Parathyroid adenoma (tissue), 2 donors: Measurements from ENCODE around the gene TRAPPC2L.

Experiments
- H2AFZ ChIP-seq: fragments of 300-600 bp; sonication (generic); one replicate; pipeline ENCODE4 v1.7.0; 2017; ENCODE audit warnings: antibody characterized with exemption, mild to moderate bottlenecking
- H3K27ac ChIP-seq: fragments of 300-600 bp; sonication (generic); one replicate; pipeline ENCODE4 v1.7.0; 2017
- H3K27me3 ChIP-seq: fragments of 300-600 bp; sonication (generic); one replicate; pipeline ENCODE4 v1.7.0; 2017; ENCODE audit warnings: low read length; ENCODE audit not compliant: control insufficient read depth, insufficient read depth
- H3K36me3 ChIP-seq: fragments of 300-600 bp; sonication (generic); one replicate; pipeline ENCODE4 v1.7.0; 2017; ENCODE audit warnings: low read length; ENCODE audit not compliant: control insufficient read depth, insufficient read depth
- H3K4me1 ChIP-seq: fragments of 300-600 bp; sonication (generic); one replicate; pipeline ENCODE4 v1.7.0; 2017; ENCODE audit warnings: control low read depth
- H3K4me2 ChIP-seq: fragments of 300-600 bp; sonication (generic); one replicate; pipeline ENCODE4 v1.7.0; 2017; ENCODE audit warnings: low read length
- H3K4me3 ChIP-seq: fragments of 300-600 bp; sonication (generic); one replicate; pipeline ENCODE4 v1.7.0; 2017; ENCODE audit warnings: low read depth, low read length
- H3K79me2 ChIP-seq: fragments of 300-600 bp; sonication (generic); one replicate; pipeline ENCODE4 v1.7.0; 2017; ENCODE audit warnings: control low read depth
- H3K9ac ChIP-seq: fragments of 300-600 bp; sonication (generic); one replicate; pipeline ENCODE4 v1.7.0; 2017; ENCODE audit warnings: mild to moderate bottlenecking
- H3K9me3 ChIP-seq: fragments of 300-600 bp; sonication (generic); one replicate; pipeline ENCODE4 v1.7.0; 2017; ENCODE audit warnings: low read length; ENCODE audit not compliant: control insufficient read depth
- TF ChIP-seq, protein P1 (sequence below): fragments of 300-600 bp; sonication (generic); IDR thresholded peaks from one replicate; pipeline ENCODE4 v1.7.0; 2017; ENCODE audit warnings: antibody characterized with exemption, mild to moderate bottlenecking
- donor health status: primary hyperparathyroidism.

TRAPPC2L gene

DNA sequence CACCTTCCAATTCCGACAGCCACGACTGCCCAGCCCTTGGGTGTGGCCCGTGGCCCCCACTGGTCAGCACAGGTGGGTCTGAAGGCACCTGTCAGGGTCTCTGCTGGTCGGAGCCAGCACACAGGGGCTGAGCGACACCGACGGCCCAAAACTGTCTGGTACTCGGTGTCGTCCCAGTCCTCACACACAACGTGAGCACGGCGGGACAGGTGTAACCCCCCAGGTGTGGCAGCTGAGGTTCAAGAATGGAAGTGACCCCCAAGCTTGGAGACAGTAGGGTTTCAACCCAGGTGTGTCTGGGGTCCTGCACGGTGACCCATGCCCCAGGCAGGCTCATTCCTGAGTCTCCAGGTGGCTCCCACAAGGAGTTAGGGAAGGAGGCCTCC is 1.2 kb upstream of the TRAPPC2L start:
- TF ChIP-seq, protein P1, sequence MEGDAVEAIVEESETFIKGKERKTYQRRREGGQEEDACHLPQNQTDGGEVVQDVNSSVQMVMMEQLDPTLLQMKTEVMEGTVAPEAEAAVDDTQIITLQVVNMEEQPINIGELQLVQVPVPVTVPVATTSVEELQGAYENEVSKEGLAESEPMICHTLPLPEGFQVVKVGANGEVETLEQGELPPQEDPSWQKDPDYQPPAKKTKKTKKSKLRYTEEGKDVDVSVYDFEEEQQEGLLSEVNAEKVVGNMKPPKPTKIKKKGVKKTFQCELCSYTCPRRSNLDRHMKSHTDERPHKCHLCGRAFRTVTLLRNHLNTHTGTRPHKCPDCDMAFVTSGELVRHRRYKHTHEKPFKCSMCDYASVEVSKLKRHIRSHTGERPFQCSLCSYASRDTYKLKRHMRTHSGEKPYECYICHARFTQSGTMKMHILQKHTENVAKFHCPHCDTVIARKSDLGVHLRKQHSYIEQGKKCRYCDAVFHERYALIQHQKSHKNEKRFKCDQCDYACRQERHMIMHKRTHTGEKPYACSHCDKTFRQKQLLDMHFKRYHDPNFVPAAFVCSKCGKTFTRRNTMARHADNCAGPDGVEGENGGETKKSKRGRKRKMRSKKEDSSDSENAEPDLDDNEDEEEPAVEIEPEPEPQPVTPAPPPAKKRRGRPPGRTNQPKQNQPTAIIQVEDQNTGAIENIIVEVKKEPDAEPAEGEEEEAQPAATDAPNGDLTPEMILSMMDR, result no peak
- no peak overlapping the region for H3K27ac ChIP-seq
- peaks cover 8% of the 10 kb centered on the region for H3K4me1 ChIP-seq

DNA sequence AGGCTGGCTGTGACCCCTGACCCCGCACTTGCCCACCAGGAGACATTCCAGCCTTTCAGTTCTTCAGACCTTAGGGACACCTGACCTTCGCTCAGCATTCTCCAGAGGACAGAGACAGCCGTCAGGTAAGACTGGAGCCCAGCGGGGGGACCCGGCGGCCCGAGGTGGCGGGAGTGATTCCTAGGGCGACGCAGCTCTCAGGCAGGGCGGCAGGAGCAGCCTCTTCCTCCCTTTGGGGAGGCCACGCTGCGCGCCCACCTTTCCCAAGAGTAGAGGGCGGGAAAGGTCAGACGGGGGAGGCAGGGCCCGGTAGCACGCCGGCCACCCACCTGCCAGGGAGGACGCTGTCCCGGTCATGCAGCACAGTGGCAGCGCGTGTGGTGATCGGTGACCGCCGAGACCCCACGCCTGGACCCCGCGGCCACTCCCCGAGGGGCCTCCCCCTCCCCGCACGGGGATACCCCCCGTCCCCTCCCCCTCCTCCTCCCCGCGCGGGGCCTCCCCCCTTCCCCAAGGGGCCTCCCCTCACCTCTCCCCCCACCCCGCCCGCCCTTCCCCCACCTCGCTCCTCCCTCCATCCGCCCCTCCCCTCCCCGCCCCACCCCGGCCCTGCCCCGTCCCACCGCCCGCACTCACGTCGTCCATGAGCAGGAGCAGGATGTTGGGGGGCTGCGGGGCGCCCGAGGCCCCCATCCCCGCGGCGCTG is 652 bp upstream of the TRAPPC2L start:
- peak overlapping the region; percentile 98 for H2AFZ ChIP-seq
- peaks cover 8% of the 10 kb centered on the region for H3K4me1 ChIP-seq
- TF ChIP-seq, protein P1, result no peak

More for the DNA sequence above, 1.2 kb upstream of the TRAPPC2L start:
- Histone ChIP-seq H3K36me3 (no peaks in the 10 kb centered on the region), H3K9ac (no peak overlapping the region), H2AFZ (peak overlapping the region; percentile 68), H3K27me3 (no peaks in the 10 kb centered on the region), H3K4me3 (peak overlapping the region; percentile 56), H3K4me2 (peak overlapping the region; percentile 79), H3K9me3 (no peaks in the 10 kb centered on the region), H3K79me2 (peaks cover 11% of the 10 kb centered on the region)

DNA sequence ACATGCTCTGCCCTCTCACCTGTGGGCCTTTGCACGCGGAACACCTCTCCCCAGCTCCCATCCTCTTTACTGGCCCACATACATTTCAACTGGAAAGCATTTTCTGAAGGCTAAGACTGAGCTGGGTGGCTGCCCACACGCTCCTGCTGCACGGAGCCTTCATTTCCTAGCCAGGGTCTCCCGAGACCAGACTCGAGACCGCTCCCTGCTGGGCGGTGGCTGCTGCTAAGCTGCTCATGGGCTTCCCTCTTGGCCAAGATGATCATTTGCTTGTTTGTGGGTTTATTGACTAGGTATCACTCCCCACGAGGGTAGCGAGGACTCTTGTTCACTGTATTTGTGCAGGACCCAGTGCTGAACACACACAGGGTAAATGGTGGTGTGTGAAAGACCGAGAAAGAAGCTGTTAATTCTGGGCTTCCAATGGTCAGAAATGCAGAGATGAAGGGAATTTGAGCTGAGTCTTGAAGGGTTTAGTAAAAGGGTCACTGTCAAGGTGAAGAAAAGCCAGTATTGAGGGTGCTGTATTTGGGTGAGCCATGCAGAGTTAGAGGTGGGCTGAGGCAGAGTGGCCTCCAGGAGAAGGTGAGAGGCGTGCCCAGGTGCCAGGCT is 907 bp downstream of the TRAPPC2L start:
- Histone ChIP-seq H3K4me3 (peak overlapping the region; percentile 82), H3K79me2 (peaks cover 11% of the 10 kb centered on the region), H3K9ac (no peak overlapping the region), H3K27ac (peak overlapping the region; percentile 68), H3K9me3 (no peaks in the 10 kb centered on the region), H3K36me3 (no peaks in the 10 kb centered on the region), H3K27me3 (no peaks in the 10 kb centered on the region), H2AFZ (peak overlapping the region; percentile 98), H3K4me2 (peak overlapping the region; percentile 76), H3K4me1 (peaks cover 8% of the 10 kb centered on the region)
- TF ChIP-seq, protein P1, result peak; percentile 68

More for the DNA sequence above, 652 bp upstream of the TRAPPC2L start:
- Histone ChIP-seq H3K79me2 (peaks cover 11% of the 10 kb centered on the region), H3K27me3 (no peaks in the 10 kb centered on the region), H3K4me3 (peak overlapping the region; percentile 82), H3K27ac (no peak overlapping the region), H3K9ac (no peak overlapping the region), H3K36me3 (no peaks in the 10 kb centered on the region), H3K9me3 (no peaks in the 10 kb centered on the region), H3K4me2 (peak overlapping the region; percentile 79)

DNA sequence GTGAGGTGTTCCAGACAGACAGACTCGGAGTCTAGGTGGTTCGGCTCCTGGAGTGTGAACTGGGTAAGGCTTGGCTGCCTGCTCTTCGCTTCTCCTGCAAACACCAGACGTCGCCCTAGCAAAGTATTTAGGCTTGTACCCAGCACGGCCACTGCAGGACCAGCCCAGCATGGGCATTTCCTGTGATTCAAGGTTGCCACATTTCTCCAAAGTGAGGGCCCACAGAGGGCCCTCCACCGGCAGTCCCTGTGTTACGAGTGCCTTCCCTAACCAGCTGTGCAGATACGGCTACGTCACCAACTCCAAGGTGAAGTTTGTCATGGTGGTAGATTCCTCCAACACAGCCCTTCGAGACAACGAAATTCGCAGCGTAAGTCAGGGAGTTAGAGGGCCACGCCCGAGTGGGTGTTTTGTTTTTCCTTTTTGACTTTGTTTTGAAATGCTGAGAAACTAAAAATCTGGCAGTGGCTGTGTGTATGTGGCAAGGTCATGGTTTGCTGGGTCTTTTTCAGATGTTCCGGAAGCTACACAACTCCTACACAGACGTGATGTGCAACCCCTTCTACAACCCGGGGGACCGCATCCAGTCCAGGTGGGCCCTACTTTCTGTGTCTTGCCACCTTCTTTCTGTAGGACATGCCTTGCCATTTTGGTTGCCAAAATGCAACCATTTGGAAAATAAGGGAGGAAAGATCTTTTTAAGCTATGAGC is 2.6 kb downstream of the TRAPPC2L start:
- H2AFZ ChIP-seq, result no peak overlapping the region
- peaks cover 11% of the 10 kb centered on the region for H3K79me2 ChIP-seq
- H3K9ac ChIP-seq, result no peak overlapping the region
- TF ChIP-seq, protein P1, result no peak
- H3K4me1 ChIP-seq, result peaks cover 8% of the 10 kb centered on the region
- H3K36me3 ChIP-seq, result no peaks in the 10 kb centered on the region
- H3K9me3 ChIP-seq, result no peaks in the 10 kb centered on the region
- no peak overlapping the region for H3K4me2 ChIP-seq
- no peak overlapping the region for H3K4me3 ChIP-seq
- no peaks in the 10 kb centered on the region for H3K27me3 ChIP-seq
- H3K27ac ChIP-seq, result no peak overlapping the region
